ENCODE results near the gene XRCC4.
"Not testable (repeated sequence)": the region's sequence is repeated elsewhere in the genome, so short reads cannot be mapped to it uniquely, and the experiment has no call there.

GRCh38 chr5:83152996-83153395 is 75.6 kb downstream of the XRCC4 start:
- not testable (repeated sequence) for TF ChIP-seq CTCF (IDR thresholded peaks at IDR 0.05 in 4 of 5, conservative IDR thresholded peaks at IDR 0.05 in 1 of 5); POLR2A (IDR thresholded peaks at IDR 0.05)

Data from gastrocnemius medialis (tissue), 4 donors.